HepG2 (cell line): ENCODE results near the gene WWTR1. TPM values are rescaled to one million over a fixed set of nuclear protein-coding genes. Genes with fewer than 3 reads are reported as not detected.
A peak's percentile ranks its signal among the peaks of the same experiment; 100 is the strongest.

Experiments
- ARNT ChIP-seq: fragments of 450-650 bp; IDR thresholded peaks from 2 replicates; pipeline ENCODE4 v1.6.1; 2017
- ATF7-NPFF ChIP-seq: sonication (generic); formaldehyde crosslinking; IDR thresholded peaks from 2 replicates; pipeline ENCODE4 v1.8.1; 2023; ENCODE audit warnings: mild to moderate bottlenecking, low read depth, missing genetic modification reagents, moderate library complexity
- EEA1 ChIP-seq: sonication (generic); formaldehyde crosslinking; IDR thresholded peaks from 2 replicates; pipeline ENCODE4 v1.5.1; 2020; ENCODE audit warnings: mild to moderate bottlenecking, missing genetic modification reagents, borderline replicate concordance
- ELF4 ChIP-seq: sonication (generic); formaldehyde crosslinking; IDR thresholded peaks from 2 replicates; pipeline ENCODE4 v1.5.0; 2020; ENCODE audit warnings: missing genetic modification reagents, mild to moderate bottlenecking, moderate library complexity, borderline replicate concordance
- GTF3A ChIP-seq: sonication (generic); formaldehyde crosslinking; conservative IDR thresholded peaks from 2 replicates; pipeline ENCODE4 v1.4.0; 2020; ENCODE audit warnings: mild to moderate bottlenecking, missing genetic modification reagents
- KIAA2018 ChIP-seq: sonication (generic); formaldehyde crosslinking; IDR thresholded peaks from 2 replicates; pipeline ENCODE4 v1.5.0; 2020; ENCODE audit warnings: mild to moderate bottlenecking, missing genetic modification reagents, borderline replicate concordance
- MAX ChIP-seq: IDR thresholded peaks from 2 replicates; pipeline ENCODE4 v1.6.1; 2012; ENCODE audit warnings: inconsistent platforms
- MAZ ChIP-seq, 2 experiments: sonication (generic) in 1 of 2; formaldehyde crosslinking in 1 of 2; IDR thresholded peaks; 2 replicates each; pipeline versions ENCODE4 v1.5.0 to v1.6.1; 2012 to 2020; ENCODE audit warnings: low read depth in 2 of 2, mild to moderate bottlenecking in 2 of 2, borderline replicate concordance in 1 of 2, improper control_type of control experiment in 1 of 2, low read length in 1 of 2, missing genetic modification reagents in 1 of 2, moderate library complexity in 1 of 2
- NCOA5 ChIP-seq: sonication (generic); formaldehyde crosslinking; IDR thresholded peaks from 2 replicates; pipeline ENCODE4 v1.4.0; 2020; ENCODE audit warnings: missing genetic modification reagents
- RAD51 ChIP-seq: fragments of 450-650 bp; IDR thresholded peaks from 2 replicates; pipeline ENCODE4 v1.6.1; 2016; ENCODE audit warnings: borderline replicate concordance
- ZNF20 ChIP-seq: sonication (generic); formaldehyde crosslinking; IDR thresholded peaks from 2 replicates; pipeline ENCODE4 v1.4.0; 2020; ENCODE audit warnings: mild to moderate bottlenecking, moderate library complexity, missing genetic modification reagents
- ZNF430 ChIP-seq: sonication (generic); formaldehyde crosslinking; IDR thresholded peaks from 2 replicates; pipeline ENCODE4 v1.9.0; 2021; ENCODE audit warnings: mild to moderate bottlenecking, missing genetic modification reagents
- ZNF839 ChIP-seq: sonication (generic); formaldehyde crosslinking; IDR thresholded peaks from 2 replicates; pipeline ENCODE4 v1.4.0; 2020; ENCODE audit warnings: missing genetic modification reagents, mild to moderate bottlenecking, borderline replicate concordance
- ZSCAN30 ChIP-seq: sonication (generic); formaldehyde crosslinking; IDR thresholded peaks from 2 replicates; pipeline ENCODE4 v1.5.0; 2020; ENCODE audit warnings: mild to moderate bottlenecking, missing genetic modification reagents
- polyA plus RNA-seq, 8 experiments: library from polyadenylated mRNA; depleted of rRNA in 3 of 8; stranded (reverse) in 7 of 8; unstranded in 1 of 8; fragments of >200 nt; fragmentation: Illumina TruSeq in 4 of 8; extraction: Trizol in 4 of 8; gene quantifications; 2 replicates each; pipeline versions ENCODE4 v1.2.1 to v1.2.3, GENCODE V29; 2011 to 2016; ENCODE audit warnings: low read depth in 4 of 8, missing spikeins in 1 of 8, mixed read lengths in 1 of 8; ENCODE audit not compliant: insufficient read depth in 1 of 8
- total RNA-seq, 5 experiments: library from RNA; depleted of rRNA; stranded (reverse); fragments of >200 nt; fragmentation: Illumina TruSeq; extraction: Trizol; gene quantifications; 2 replicates each; pipeline ENCODE4 v1.2.3, GENCODE V29; 2016; ENCODE audit warnings: low read depth in 1 of 5
- TF ChIP-seq, protein P1 (sequence below): IDR thresholded peaks from 2 replicates; pipeline ENCODE4 v1.6.1; 2016; ENCODE audit warnings: control low read depth
- TF ChIP-seq, protein P2 (sequence below): sonication (generic); formaldehyde crosslinking; IDR thresholded peaks from 2 replicates; pipeline ENCODE4 v1.4.0; 2020; ENCODE audit warnings: mild to moderate bottlenecking, missing genetic modification reagents

The WWTR1 gene
- total and polyA plus RNA-seq, 2 of the 13 experiments (the other 11 are each of a cell fraction or from before 2014, with no cell fraction given), result 19.7 to 139 TPM

DNA sequence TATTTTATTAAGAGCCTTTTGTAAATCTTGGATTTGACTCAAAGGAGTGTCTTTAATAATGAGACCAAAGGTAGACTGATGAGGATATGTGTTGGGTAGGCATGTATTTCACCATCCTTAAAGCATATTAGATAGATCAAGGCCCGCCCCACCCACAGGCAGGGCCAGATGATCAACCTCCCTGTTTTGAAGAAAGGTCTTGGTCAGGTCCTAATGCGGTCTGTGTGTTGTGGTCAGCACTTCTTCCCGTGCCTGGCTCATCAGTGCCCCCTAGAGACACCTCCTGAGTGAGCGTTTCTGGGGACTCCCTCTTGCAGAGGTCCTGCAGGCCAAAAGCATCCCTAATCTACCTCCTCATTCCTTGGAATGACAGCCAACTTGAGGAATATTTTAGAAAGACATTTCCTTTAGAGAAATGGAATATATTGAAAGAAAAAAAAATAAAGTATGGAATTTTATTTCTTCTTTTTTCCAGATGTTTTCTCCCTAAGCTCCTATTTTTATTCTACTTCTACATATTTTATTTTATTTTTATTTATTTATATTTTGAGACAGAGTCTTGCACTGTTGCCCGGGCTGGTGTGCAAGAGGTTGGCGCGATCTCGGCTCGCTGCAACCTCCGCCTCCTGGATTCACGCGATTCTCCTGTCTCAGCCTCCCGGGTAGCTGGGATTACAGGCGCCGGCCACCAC lies 177.4 kb downstream of the WWTR1 start (continued):
- TF ChIP-seq, protein P1, sequence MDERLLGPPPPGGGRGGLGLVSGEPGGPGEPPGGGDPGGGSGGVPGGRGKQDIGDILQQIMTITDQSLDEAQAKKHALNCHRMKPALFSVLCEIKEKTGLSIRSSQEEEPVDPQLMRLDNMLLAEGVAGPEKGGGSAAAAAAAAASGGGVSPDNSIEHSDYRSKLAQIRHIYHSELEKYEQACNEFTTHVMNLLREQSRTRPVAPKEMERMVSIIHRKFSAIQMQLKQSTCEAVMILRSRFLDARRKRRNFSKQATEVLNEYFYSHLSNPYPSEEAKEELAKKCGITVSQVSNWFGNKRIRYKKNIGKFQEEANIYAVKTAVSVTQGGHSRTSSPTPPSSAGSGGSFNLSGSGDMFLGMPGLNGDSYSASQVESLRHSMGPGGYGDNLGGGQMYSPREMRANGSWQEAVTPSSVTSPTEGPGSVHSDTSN (CRISPR knock-in tag), result no peak
- TF ChIP-seq MAX (no peak), GTF3A (CRISPR knock-in tag) (no peak), ZSCAN30 (CRISPR knock-in tag) (0 out of 2 replicates have a peak, but pooled peaks have one; percentile 61), NCOA5 (CRISPR knock-in tag) (no peak), ATF7-NPFF (CRISPR knock-in tag) (no peak), KIAA2018 (CRISPR knock-in tag) (no peak), ARNT (no peak), RAD51 (no peak), ZNF430 (no peak), ZNF839 (CRISPR knock-in tag) (no peak), ELF4 (no peak), MAZ (IDR thresholded peaks at IDR 0.05; ENCODE audit: borderline replicate concordance, low read depth, low read length) (no peak), MAZ (CRISPR knock-in tag; IDR thresholded peaks at IDR 0.05; ENCODE audit: low read depth) (no peak), ZNF20 (no peak), EEA1 (CRISPR knock-in tag) (no peak)
- TF ChIP-seq, protein P2, sequence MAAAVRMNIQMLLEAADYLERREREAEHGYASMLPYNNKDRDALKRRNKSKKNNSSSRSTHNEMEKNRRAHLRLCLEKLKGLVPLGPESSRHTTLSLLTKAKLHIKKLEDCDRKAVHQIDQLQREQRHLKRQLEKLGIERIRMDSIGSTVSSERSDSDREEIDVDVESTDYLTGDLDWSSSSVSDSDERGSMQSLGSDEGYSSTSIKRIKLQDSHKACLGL, result no peak
